Mucosa of descending colon (tissue), 3 donors: Measurements from ENCODE around the gene MAGEA4. TPM values are rescaled to one million over a fixed set of nuclear protein-coding genes. Genes with fewer than 3 reads are reported as not detected.

Experiments used
- ATAC-seq: fragments of 200-7000 bp; cut with Tn5 transposase; one replicate; pipeline ENCODE4 v1.9.1; 2020; ENCODE audit warnings: mild to moderate bottlenecking, moderate library complexity
- DNase-seq, 3 donors: peaks; one replicate each; pipeline ENCODE4 v3.0.0-alpha.2; 2020
- H3K36me3 ChIP-seq: fragments of 200-600 bp; one replicate; pipeline ENCODE4 v1.8.0; 2021; ENCODE audit warnings: low read depth, mild to moderate bottlenecking
- H3K4me1 ChIP-seq: fragments of 200-600 bp; one replicate; pipeline ENCODE4 v1.8.0; 2021; ENCODE audit warnings: low read depth, mild to moderate bottlenecking
- H3K4me3 ChIP-seq: fragments of 200-600 bp; one replicate; pipeline ENCODE4 v1.8.0; 2021; ENCODE audit warnings: mild to moderate bottlenecking
- H3K9me3 ChIP-seq: fragments of 200-600 bp; one replicate; pipeline ENCODE4 v1.8.0; 2021; ENCODE audit warnings: mild to moderate bottlenecking
- intact Hi-C, 2 donors: fragments of 100-400 bp; cut with DNase I in 1 of 2; cut with micrococcal nuclease in 1 of 2; formaldehyde crosslinking; loops; one replicate each; pipeline versions ENCODE4 v1.11.0 to v1.11.1; 2022; cut with DNase I, micrococcal nuclease
- total RNA-seq, 3 donors: library from RNA; stranded (reverse); fragmentation: NEBNext Ultra II Directional in 2 of 3; extraction: Animal tissue kit (Norgen Biotek cat#: 25700) in 2 of 3; gene quantifications; one replicate each; pipeline versions ENCODE4 v1.2.1 to v1.2.4, GENCODE V29; 2021 to 2023
- TF ChIP-seq, protein P1 (sequence below): fragments of 200-600 bp; IDR thresholded peaks from one replicate; pipeline ENCODE4 v1.8.0; 2022; ENCODE audit warnings: antibody characterized with exemption, mild to moderate bottlenecking
- donor health status: DM: no; HTN: no; CAD: no; lungs with moderate emphysema.
- donor health status: DM: no; HTN: no; CAD: no.
- donor health status: DM: no; HTN: yes; CAD: no.

MAGEA4 gene
- total RNA-seq, 3 donors from 2014 or later, result not detected

GRCh38 chrX:151919610-151920009, 6.9 kb downstream of the MAGEA4 start:
- no peaks in the 10 kb centered on the region for H3K9me3 ChIP-seq
- no peaks in the 10 kb centered on the region for H3K4me1 ChIP-seq
- TF ChIP-seq, protein P1, sequence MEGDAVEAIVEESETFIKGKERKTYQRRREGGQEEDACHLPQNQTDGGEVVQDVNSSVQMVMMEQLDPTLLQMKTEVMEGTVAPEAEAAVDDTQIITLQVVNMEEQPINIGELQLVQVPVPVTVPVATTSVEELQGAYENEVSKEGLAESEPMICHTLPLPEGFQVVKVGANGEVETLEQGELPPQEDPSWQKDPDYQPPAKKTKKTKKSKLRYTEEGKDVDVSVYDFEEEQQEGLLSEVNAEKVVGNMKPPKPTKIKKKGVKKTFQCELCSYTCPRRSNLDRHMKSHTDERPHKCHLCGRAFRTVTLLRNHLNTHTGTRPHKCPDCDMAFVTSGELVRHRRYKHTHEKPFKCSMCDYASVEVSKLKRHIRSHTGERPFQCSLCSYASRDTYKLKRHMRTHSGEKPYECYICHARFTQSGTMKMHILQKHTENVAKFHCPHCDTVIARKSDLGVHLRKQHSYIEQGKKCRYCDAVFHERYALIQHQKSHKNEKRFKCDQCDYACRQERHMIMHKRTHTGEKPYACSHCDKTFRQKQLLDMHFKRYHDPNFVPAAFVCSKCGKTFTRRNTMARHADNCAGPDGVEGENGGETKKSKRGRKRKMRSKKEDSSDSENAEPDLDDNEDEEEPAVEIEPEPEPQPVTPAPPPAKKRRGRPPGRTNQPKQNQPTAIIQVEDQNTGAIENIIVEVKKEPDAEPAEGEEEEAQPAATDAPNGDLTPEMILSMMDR, result no peak
- no peak for DNase-seq
- ATAC-seq, result no peak
- H3K36me3 ChIP-seq, result no peaks in the 10 kb centered on the region
- intact Hi-C loops, result no loop called here
- no peak overlapping the region for H3K4me3 ChIP-seq

DNA sequence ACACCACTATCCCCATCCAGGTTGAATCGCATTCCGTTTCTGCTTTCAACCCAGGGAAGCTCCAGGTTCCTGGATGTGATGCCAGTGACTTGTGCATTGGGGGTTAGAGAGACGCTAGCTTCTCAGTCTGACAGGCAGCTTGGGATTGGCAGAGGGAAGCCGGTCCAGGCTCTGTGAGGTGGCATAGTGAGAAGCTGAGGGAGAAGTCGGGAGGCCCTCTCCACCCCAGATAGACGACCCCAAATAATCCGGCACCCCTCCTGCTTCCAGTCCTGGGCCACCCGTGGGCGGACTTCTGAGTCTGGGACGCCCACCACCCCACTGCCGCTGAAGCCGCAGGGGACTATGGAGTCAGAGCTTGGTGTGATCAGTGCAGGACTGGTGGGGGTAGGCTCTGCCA, 7.4 kb downstream of the MAGEA4 start:
- Histone ChIP-seq H3K9me3 (no peaks in the 10 kb centered on the region), H3K36me3 (no peaks in the 10 kb centered on the region), H3K4me1 (no peaks in the 10 kb centered on the region), H3K4me3 (no peak overlapping the region)
- TF ChIP-seq, protein P1, result no peak
- DNase-seq (no peak), ATAC-seq (no peak)
- intact Hi-C loops, result no loop called here

- Histone ChIP-seq H3K4me3 (no peak overlapping the region), H3K9me3 (no peaks in the 10 kb centered on the region), H3K4me1 (no peaks in the 10 kb centered on the region), H3K36me3 (no peaks in the 10 kb centered on the region)
- ATAC-seq (no peak), DNase-seq (no peak)
- intact Hi-C loops, result no loop called here
- TF ChIP-seq, protein P1, result no peak
Observed at GRCh38 chrX:151920530-151920929, 7.8 kb downstream of the MAGEA4 start.

DNA sequence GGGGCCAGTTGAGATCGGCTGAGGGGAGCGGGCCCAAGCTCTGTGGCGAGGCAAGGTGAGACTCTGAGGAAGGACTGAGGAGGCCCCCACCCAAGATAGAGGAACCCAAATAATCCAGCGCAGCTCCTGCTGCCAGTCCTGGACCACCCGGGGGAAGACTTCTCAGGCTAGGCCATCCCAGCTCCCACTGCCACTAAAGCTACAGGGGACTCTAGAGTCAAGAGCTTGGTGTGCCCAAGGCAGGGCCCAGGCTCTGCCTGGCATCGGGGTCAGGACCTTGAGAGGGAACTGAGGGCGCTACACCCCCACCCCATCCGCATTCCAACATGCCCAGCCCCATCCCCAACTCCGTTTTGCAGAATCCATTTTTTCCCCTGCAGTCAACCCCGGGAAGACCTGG, 8.6 kb downstream of the MAGEA4 start:
- H3K4me3 ChIP-seq, result no peak overlapping the region
- H3K9me3 ChIP-seq, result no peaks in the 10 kb centered on the region
- ATAC-seq (no peak), DNase-seq (no peak)
- no peaks in the 10 kb centered on the region for H3K4me1 ChIP-seq
- no peaks in the 10 kb centered on the region for H3K36me3 ChIP-seq
- intact Hi-C loops, result no loop called here
- TF ChIP-seq, protein P1, result no peak

GRCh38 chrX:151921866-151922265, 9.2 kb downstream of the MAGEA4 start:
- intact Hi-C loops, result no loop called here
- TF ChIP-seq, protein P1, result no peak

GRCh38 chrX:151922692-151923091, 10.0 kb downstream of the MAGEA4 start:
- Histone ChIP-seq H3K9me3 (no peaks in the 10 kb centered on the region), H3K4me3 (no peak overlapping the region), H3K4me1 (no peaks in the 10 kb centered on the region), H3K36me3 (no peaks in the 10 kb centered on the region)
- DNase-seq (no peak), ATAC-seq (no peak)
- TF ChIP-seq, protein P1, result no peak
- intact Hi-C loops, result no loop called here

More at GRCh38 chrX:151921866-151922265, 9.2 kb downstream of the MAGEA4 start:
- no peaks in the 10 kb centered on the region for H3K4me1 ChIP-seq
- H3K9me3 ChIP-seq, result no peaks in the 10 kb centered on the region
- no peaks in the 10 kb centered on the region for H3K36me3 ChIP-seq
- ATAC-seq, result no peak
- no peak for DNase-seq
- H3K4me3 ChIP-seq, result no peak overlapping the region
